Gastrocnemius medialis (tissue), 4 donors: Measurements from ENCODE around the gene HDAC5. TPM values are rescaled to one million over a fixed set of nuclear protein-coding genes. Genes with fewer than 3 reads are reported as not detected.
A peak's percentile ranks its signal among the peaks of the same experiment; 100 is the strongest.

Source experiments
- ATAC-seq, 2 donors: fragments of 150-250 bp; one replicate each; pipeline ENCODE4 v1.9.1; 2016
- DNase-seq, 2 donors: peaks; one replicate each; pipeline ENCODE4 v3.0.0-alpha.2; 2019
- H3K27ac ChIP-seq, 4 donors: fragments of 200-600 bp; sonication (generic); 1 replicate in 1 of 4; 2 replicates in 3 of 4; pipeline ENCODE4 v1.5.1; 2016 to 2018; ENCODE audit warnings: mild to moderate bottlenecking in 2 of 4, moderate library complexity in 1 of 4
- H3K27me3 ChIP-seq, 3 donors: fragments of 200-600 bp; sonication (generic) in 2 of 3; 1 replicate in 1 of 3; 2 replicates in 2 of 3; pipeline versions ENCODE4 v1.5.1 to v1.6.0; 2016 to 2019; ENCODE audit warnings: mild to moderate bottlenecking in 1 of 3, moderate library complexity in 1 of 3
- H3K36me3 ChIP-seq, 2 donors: fragments of 200-600 bp; sonication (generic) in 1 of 2; one replicate each; pipeline ENCODE4 v1.5.1; 2017 to 2018
- H3K4me1 ChIP-seq, 2 donors: fragments of 200-600 bp; sonication (generic) in 1 of 2; one replicate each; pipeline ENCODE4 v1.5.1; 2016 to 2017; ENCODE audit warnings: mild to moderate bottlenecking in 2 of 2
- H3K4me3 ChIP-seq, 4 donors: fragments of 200-600 bp; sonication (generic) in 3 of 4; 1 replicate in 1 of 4; 2 replicates in 3 of 4; pipeline ENCODE4 v1.5.1; 2016 to 2019; ENCODE audit warnings: mild to moderate bottlenecking in 2 of 4
- H3K9me3 ChIP-seq, 3 donors: fragments of 200-600 bp; sonication (generic) in 2 of 3; 1 replicate in 1 of 3; 2 replicates in 2 of 3; pipeline ENCODE4 v1.5.1; 2016 to 2019
- POLR2A ChIP-seq, 2 donors: fragments of 450-650 bp; IDR thresholded peaks; one replicate each; pipeline ENCODE4 v1.6.1; 2017; ENCODE audit warnings: antibody characterized with exemption in 2 of 2, mild to moderate bottlenecking in 2 of 2, moderate library complexity in 2 of 2
- in situ Hi-C, 4 donors: fragments of 200-750 bp; cut with MboI; loops; one replicate each; pipeline versions ENCODE4 v1.15.0 to v1.8.0; 2017; ENCODE audit warnings: low sequenced_read_pairs in 4 of 4
- intact Hi-C: fragments of 100-400 bp; cut with DNase I; formaldehyde crosslinking; loops from one replicate; pipeline ENCODE4 v1.15.1; 2023; ENCODE audit warnings: low total_unique reads
- total RNA-seq, 4 donors: library from RNA; depleted of rRNA; stranded (reverse); fragments of >200 nt; gene quantifications; one replicate each; pipeline versions ENCODE4 v1.1.0 to v1.2.3, GENCODE V29; 2016
- TF ChIP-seq, protein P1 (sequence below), 5 experiments: fragments of 450-650 bp in 3 of 5; fragments of 200-600 bp in 2 of 5; sonication (generic) in 2 of 5; IDR thresholded peaks in 4 of 5; conservative IDR thresholded peaks in 1 of 5; 1 replicate in 4 of 5; 2 replicates in 1 of 5; pipeline ENCODE4 v1.5.1; 2016 to 2019; ENCODE audit warnings: antibody characterized with exemption in 5 of 5, mild to moderate bottlenecking in 3 of 5, moderate library complexity in 3 of 5

Gene HDAC5
- total RNA-seq, 4 donors from 2014 or later: 36.5 to 301 (median 88.0) TPM

- no peak for TF ChIP-seq POLR2A (IDR thresholded peaks at IDR 0.05)
- TF ChIP-seq, protein P1, sequence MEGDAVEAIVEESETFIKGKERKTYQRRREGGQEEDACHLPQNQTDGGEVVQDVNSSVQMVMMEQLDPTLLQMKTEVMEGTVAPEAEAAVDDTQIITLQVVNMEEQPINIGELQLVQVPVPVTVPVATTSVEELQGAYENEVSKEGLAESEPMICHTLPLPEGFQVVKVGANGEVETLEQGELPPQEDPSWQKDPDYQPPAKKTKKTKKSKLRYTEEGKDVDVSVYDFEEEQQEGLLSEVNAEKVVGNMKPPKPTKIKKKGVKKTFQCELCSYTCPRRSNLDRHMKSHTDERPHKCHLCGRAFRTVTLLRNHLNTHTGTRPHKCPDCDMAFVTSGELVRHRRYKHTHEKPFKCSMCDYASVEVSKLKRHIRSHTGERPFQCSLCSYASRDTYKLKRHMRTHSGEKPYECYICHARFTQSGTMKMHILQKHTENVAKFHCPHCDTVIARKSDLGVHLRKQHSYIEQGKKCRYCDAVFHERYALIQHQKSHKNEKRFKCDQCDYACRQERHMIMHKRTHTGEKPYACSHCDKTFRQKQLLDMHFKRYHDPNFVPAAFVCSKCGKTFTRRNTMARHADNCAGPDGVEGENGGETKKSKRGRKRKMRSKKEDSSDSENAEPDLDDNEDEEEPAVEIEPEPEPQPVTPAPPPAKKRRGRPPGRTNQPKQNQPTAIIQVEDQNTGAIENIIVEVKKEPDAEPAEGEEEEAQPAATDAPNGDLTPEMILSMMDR (IDR thresholded peaks at IDR 0.05 in 4 of 5, conservative IDR thresholded peaks at IDR 0.05 in 1 of 5): no peak
- Histone ChIP-seq H3K4me1 (no peaks in the 10 kb centered on the region), H3K27ac (peak overlapping the region; percentile 55 to 75 (median 68)), H3K36me3 (peaks cover 0 to 86% of the 10 kb centered on the region in 2 donors), H3K9me3 (no peaks in the 10 kb centered on the region), H3K27me3 (no peaks in the 10 kb centered on the region), H3K4me3 (no peak overlapping the region)
- in situ Hi-C loops: no loop called here
- no peak for DNase-seq
- no peak for ATAC-seq
- intact Hi-C loops: no loop called here
Observed at GRCh38 chr17:44085908-44086307, 37.5 kb downstream of the HDAC5 start.

DNA sequence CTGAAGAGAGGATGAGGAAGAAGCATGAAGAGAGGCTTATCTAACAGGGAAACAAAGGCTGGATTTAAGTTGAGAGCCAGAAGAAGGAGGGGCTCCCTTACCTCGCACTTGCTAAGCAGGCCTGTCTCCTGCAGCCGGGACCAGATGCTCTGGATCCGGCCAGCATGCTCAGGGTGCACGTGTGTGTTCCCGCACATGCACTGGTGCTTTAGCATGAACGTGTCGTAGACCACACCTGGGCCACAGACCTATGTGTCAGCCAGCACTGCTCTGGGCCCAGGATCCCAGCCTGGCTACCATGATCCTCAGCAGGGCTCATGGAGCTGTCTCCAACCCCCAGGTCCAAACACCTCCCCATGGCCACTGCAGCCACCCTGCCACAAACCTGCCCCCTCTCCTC is 38.5 kb downstream of the HDAC5 start:
- Histone ChIP-seq H3K27ac (peak overlapping the region in 1 of 4 donors; percentile 75), H3K9me3 (no peaks in the 10 kb centered on the region), H3K36me3 (peaks cover 0 to 86% of the 10 kb centered on the region in 2 donors), H3K27me3 (no peaks in the 10 kb centered on the region), H3K4me1 (no peaks in the 10 kb centered on the region), H3K4me3 (no peak overlapping the region)
- no peak for ATAC-seq
- in situ Hi-C loops (no loop called here), intact Hi-C loops (no loop called here)
- no peak for TF ChIP-seq POLR2A (IDR thresholded peaks at IDR 0.05)
- TF ChIP-seq, protein P1 (IDR thresholded peaks at IDR 0.05 in 4 of 5, conservative IDR thresholded peaks at IDR 0.05 in 1 of 5): no peak
- DNase-seq: no peak

DNA sequence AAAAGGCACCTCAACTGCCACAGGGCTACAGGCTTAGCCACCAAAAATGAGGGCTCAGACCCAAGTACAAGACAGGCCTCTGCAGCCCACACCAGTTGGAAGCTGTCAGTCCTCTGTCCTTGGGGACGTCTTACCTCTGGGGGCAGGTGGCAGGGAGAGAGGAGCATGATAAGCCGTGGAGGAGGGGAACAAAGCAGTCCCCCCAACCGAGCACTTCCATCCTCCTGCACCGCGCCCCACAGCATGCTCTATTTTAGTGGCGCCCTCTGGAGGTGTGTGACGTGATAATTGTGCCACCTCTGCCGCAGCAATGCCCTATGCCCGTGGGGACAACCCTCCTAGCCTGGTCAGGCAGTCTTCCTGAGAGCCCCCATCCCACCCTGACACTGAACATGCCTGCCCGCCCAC is 39.3 kb downstream of the HDAC5 start:
- in situ Hi-C loops (no loop called here), intact Hi-C loops (no loop called here)
- no peak for TF ChIP-seq POLR2A (IDR thresholded peaks at IDR 0.05)
- TF ChIP-seq, protein P1 (IDR thresholded peaks at IDR 0.05 in 4 of 5, conservative IDR thresholded peaks at IDR 0.05 in 1 of 5): peak in 2 of 5 experiments; percentile 20 to 40
- no peak overlapping the region for H3K4me3 ChIP-seq
- no peaks in the 10 kb centered on the region for H3K4me1 ChIP-seq
- no peaks in the 10 kb centered on the region for H3K9me3 ChIP-seq
- ATAC-seq: no peak
- no peaks in the 10 kb centered on the region for H3K27me3 ChIP-seq
- H3K36me3 ChIP-seq: peaks cover 0 to 86% of the 10 kb centered on the region in 2 donors
- DNase-seq: no peak
- peak overlapping the region in 3 of 4 donors; percentile 23 to 75 (median 29) for H3K27ac ChIP-seq

- Histone ChIP-seq H3K27ac (peak overlapping the region in 1 of 4 donors; percentile 75), H3K4me1 (no peaks in the 10 kb centered on the region), H3K9me3 (no peaks in the 10 kb centered on the region), H3K4me3 (no peak overlapping the region), H3K27me3 (no peaks in the 10 kb centered on the region), H3K36me3 (peaks cover 0 to 86% of the 10 kb centered on the region in 2 donors)
- no peak for DNase-seq
- in situ Hi-C loops (no loop called here), intact Hi-C loops (no loop called here)
- TF ChIP-seq POLR2A (IDR thresholded peaks at IDR 0.05): no peak
- TF ChIP-seq, protein P1 (IDR thresholded peaks at IDR 0.05 in 4 of 5, conservative IDR thresholded peaks at IDR 0.05 in 1 of 5): peak in 4 of 5 experiments; percentile 37 to 44 (median 42)
- ATAC-seq: peak in 1 of 2 donors; percentile 31
Observed at GRCh38 chr17:44083250-44083849, 40.1 kb downstream of the HDAC5 start.
